Measurements from ENCODE around the gene ARHGAP4.

- TF ChIP-seq YY1 (IDR thresholded peaks at IDR 0.05; ENCODE audit: insufficient read depth, insufficient read length): no peak
- no peak for TF ChIP-seq ZNF274 (IDR thresholded peaks at IDR 0.05; ENCODE audit: low read depth, low read length)
These were observed 58.9 kb downstream of the ARHGAP4 start for GRCh38 chrX:153867139-153867538.

Data from NT2/D1 (cell line).